HG03103 (cell line): ENCODE data around the gene TNNI2.

Experiments
- ATAC-seq: cut with Tn5 transposase; IDR thresholded peaks from one replicate; pipeline ENCODE4 v1.9.1; 2021; ENCODE audit warnings: low read depth; ENCODE audit not compliant: unreplicated experiment

Gene TNNI2

DNA sequence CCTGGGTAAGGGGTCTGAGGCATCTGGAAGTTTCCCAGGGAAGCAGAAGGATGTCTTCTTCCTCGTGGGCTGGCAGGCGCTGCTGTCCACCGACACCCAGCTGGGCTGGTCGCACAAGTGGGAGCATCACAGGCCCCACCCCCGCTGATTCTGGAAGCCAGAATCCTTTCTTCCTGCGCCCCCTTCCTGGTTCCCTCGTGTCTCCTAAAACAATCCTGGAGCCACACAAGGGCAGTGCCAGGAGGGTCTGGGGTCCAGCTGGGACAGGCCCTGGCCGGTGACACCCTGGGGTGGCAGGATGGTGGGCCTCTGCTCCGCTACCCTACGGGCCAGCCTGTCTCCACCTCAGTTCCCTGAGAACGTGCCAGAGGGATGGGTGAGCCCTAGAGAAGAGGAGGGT is 18.3 kb downstream of the TNNI2 start:
- ATAC-seq: no peak

DNA sequence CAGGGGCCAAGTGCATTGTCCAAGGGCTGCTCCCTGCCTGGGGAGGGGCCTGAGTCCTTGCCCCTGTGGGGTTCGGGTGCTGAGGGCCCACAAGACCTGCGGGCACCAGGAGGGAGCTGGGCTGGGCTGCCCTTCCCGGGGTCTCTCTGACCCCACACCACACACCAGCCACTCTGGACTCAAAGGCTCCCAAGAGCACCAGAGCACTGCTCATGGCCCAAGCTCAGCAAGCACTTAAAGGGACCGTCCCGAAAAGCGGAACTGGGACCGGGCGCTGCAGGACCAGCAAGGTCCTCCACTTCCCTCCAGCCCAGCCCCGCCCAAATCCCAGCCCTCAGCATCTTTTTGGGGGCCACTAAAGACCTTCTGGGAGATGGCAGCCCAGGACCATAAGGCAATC is 19.4 kb downstream of the TNNI2 start:
- ATAC-seq: no peak

DNA sequence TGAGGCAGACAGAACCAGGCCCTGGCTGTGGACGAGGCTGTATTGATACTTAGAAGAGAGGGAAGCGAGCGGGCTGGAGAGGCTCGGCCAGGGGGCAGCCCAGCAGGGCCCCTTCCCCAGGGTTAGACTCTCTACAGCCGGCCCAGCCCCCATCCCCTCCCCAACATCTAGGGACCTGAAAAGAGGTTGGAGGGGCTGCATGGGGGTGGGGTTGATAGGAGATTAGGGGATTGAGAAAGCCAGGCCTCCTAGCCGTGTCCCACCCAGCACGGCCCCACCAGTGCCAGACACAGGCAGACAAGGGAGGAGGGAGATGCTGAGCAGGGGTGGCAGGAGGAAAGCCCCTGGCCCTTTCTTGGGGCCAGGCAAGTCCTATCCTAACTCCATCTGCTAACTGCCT is 19.8 kb downstream of the TNNI2 start:
- no peak for ATAC-seq

DNA sequence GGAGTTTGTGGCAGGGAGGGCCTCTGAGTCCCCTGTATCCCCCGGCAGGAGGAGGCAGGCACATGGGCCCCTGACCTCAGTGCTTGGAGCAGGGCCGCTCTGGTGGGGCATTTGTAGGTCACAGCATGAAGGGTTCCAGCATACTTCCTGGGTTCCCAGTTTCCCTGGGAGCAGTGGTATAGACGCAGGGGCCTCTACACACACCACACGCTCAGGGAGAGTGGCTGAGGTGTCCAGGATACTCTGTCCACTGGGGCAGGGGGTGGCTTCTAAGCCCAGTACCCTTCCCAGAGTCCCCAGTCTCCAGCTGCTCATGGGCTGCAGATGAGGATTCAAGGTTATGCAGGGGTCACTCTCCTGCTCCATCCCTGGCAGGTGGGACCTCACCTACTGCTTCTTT is 20.2 kb downstream of the TNNI2 start:
- ATAC-seq: no peak

DNA sequence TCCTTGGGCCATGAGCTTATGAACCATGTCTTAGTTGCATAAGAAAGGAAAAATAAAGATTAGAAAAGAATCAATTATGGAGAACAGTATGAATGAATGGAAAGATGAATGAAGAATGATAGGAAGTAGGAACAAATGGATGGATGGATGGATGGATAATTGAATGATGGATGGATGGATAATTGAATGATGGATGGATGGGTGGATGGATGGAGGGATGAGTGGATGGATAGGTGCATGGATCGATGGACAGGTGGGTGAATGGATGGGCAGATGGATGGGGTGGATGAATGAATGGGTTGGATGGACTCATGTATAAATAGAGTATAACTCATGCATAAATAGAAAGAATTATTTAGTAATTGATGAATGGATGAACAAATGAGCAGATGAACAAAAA is 21.3 kb downstream of the TNNI2 start:
- no peak for ATAC-seq

DNA sequence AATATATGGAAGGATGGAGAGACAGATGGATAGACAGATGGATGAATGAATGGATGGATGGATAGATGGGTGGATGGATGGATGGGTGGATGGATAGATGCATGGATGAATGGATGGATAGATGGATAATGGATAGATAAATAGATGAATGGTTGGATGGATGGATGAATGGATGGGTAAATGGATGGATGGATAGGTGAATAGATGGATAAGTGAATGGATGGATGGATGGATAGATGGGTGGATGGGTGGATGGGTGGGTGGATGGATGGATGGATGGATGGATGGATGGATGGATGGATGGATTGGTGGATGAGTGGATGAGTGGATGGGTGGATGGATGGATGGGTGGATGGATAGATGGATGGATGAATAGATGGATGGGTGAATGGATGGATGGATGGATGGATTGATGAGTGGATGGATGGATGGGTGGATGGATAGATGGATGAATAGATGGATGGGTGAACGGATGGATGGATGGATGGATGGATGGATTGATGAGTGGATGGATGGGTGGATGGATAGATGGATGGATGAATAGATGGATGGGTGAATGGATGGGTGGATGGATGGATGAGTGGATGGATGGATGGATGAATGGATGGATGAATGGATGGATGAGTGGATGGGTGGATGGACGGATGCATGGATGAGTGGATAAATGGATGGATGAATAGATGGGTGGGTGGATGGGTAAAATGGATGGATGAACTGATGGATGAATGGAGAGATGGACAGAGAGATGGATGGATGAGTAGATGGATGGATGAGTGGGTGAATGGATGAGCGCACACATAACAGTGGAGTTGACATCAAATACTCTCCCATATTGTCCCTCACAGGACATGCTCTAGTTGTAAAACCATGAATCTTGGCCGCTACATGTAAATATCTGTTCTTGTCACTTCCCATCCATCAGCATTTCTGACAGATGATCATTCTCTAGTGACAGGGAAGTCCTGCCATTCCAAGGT is 22.9 kb downstream of the TNNI2 start:
- ATAC-seq: no peak

DNA sequence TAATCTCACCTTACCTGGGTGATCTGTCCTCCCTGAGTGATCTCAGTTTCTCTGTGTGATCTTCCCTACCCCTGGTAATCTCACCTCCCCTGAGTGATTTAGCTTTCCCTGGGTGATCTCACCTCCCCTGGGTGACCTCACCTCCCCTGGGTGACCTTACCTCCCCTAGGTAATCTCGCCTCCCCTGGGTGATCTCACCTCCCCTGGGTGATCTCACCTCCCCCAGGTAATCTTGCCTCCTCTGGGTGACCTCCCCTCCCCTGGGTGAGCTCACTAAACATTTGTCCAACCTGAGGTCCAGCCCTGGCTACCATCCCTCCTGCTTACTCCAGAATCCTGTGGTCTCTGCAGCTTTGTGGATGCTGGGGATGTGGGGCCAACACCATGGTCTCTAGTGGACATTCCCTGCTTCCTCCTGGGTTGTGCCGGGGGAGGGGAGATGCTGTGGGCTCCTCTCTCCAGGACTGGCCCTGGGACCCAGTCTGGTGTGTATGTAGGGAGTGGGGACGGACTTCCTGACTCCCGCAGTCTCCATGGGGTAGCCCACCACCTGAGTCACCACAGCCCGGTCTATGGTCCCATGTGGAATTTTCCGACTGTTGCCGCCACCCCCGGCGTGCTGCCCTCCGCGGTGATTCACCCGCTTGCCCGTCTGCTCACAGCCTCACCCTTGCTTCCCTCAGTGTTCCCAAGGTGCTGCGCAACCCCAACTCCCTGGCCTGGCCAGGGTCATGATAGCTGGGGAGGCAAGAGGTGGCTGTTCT is 24.0 kb downstream of the TNNI2 start:
- ATAC-seq: no peak

DNA sequence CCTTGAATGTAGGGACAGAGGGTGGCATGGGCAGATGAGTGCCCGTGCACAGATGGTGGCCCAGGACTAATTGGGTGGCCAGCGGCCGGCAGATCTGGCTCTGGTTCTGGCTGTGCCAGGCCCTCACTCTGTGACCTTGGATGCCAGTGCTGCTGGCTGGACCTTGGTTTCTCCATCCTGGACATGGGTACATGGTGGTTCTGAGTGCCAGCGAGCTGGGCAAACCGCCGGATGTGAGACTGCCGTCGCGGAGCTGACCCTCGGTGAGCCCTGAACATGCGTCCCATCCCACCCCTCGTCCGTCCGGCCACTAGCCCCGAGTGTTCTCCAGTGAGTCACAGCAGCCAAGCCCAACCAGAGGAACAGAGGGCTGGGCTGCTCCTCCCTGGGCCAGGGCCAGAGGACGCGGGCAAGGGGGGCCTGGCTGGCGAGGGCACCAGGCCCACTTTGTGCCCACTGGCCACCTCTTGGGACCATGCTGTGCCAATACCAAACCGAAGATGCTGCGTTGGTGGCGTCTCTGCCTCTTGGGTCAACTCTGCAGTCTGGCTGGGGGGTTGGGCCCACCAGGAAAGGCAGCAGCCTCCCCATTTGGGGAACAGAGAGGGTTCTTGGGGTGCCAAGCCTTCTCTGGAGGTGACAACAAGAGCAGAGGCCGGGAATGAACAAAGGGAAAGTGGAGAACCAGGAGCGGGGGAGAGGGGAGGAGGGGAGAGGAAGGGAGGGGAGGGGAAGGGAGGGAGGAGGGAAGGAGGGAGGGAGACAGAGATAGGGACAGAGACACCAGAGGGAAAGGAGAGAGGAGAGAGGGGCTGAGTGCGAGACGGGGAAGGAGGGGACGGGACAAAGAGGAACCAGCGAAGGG is 24.8 kb downstream of the TNNI2 start:
- no peak for ATAC-seq

DNA sequence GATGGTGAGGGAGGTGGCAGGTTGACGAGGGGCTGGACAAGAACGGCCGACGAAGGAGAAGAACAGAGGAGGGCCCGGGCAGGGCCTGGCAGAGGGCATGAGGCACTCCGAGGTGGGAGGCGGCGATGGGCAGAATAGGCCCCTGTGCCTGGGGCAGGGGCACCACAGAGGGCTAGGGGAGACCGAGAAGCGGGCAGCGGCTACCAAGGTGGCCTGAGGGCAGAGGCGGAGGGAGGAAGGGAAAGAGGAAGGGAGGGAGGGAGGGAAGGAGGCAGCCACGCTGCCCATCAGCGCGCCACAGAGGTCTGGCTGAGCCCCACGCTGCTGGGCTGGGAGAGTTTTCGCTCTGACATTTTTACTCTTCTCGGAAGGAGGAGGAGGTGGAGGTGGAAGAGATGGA is 25.4 kb downstream of the TNNI2 start:
- no peak for ATAC-seq

DNA sequence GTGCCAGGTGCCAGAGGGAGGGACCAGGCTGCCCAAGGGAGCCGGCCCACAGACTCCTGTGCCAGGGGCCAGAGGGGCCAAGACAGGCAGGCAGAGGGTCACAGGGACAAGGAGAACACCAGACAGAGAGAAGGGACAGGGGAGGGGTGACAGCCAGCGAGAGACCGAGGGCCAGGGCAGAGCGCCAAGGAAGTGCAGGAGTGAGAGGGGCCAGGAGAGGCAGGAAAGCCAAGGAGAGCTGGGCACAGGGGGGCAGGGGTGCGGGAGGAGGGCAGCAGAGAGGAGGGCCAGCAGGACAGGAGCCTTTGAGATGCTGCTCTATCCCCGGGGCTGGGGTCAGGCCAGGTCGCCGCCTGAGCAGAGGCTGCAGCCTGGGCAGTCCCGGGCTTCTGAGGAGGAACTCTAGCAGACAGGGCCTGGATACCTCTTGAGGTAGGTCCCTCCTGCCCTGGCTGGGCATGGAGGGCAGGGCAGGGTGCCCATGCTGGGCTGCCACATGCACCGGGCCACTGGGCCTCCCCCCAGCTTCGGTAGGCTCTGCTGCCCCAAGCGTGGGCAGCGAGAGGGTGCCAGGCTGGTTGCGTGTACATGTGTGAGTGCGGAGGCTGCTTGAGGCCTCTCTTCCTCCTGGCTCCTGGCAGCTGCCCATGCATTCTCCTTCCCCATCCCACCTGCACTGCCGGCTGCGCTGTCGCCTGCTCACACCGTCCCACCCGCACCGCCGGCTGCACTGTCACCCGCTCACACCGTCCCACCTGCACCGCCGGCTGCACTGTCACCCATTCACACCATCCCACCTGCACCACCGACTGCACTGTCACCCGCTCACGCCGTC is 26.3 kb downstream of the TNNI2 start:
- ATAC-seq: no peak

DNA sequence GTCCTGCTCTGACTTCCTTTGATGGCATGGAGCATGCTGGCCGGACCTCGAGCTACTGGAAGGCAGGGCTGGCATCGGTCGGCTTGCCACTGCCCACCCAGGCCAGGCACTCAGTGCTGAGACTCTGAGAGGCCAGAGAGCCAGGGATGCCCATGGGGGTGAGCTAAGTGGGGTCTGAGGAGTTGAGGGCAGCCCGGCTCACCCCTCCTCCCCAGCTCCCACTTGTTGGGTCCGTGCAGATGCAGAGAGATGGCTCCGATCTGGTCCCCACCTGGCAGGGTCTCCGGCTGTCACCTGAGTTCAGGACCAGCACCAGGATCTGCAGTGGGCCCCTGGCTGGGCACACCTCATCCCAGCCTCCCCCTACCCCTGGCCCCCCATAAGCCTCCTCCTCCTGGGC is 27.4 kb downstream of the TNNI2 start:
- no peak for ATAC-seq

DNA sequence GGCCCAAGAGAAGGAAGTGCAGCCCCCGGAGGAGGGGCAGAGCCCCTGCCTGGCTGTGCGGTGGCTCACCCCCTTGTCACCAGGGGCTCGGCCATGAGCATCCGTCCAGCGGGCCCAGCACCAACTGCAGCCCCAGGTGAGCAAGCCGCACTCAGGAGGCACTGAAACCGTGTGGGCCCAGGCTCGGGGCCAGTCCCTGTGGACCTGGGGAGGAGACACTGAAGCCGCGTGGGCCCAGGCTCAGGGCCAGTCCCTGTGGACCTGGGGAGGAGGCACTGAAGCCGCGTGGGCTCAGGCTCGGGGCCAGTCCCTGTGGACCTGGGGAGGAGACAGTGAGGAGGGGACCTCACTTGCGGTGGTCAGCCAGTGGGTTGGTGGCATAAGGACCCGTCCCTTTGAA is 28.0 kb downstream of the TNNI2 start:
- no peak for ATAC-seq

DNA sequence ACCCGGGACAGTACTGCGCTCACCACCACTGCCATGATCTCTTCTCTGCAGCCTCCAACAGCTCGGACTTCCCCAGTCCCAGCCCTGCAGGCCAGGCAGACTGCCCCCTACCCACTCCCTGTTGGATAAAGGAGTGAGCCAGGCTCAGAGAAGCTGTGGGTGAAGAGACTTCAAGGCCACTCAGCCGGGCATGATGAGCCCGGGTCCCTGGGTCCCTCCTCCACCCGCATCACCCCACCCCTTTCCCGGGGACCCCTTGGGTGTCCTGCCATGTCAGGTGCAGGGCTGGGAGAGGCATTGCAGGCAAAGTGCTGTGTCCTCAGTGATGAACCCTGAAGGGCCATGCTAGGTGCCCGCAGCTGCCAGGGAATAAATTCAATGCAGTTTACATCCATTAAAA is 28.6 kb downstream of the TNNI2 start:
- ATAC-seq: no peak

DNA sequence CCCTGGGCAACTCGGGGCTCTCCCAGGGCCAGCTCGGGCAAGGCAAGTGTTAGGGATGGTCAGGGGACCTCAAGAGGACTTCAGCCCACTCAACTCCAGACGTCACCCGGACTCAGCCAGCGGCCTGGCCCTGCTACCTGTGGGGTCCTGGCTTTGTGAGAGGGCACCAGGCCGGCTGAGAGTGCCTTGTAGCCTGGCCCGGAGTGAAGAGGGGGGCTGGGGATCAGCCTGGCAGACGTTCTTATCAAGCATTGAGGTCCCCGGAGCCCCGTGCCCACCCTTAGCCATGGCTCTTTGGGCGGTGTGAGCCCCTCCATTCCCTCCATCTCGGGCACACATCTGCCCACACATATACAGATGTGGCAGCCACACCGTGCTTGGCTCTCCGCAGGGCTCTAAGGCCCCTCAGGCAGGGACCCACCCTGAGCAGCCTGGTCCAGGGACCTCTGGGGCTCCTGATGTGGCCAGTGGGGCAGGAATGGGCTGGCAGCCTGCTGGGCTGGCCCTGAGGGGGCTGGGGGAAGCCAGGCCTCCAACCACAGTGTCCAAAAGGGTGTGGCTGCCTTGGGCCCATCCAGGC is 29.4 kb downstream of the TNNI2 start:
- ATAC-seq: no peak

DNA sequence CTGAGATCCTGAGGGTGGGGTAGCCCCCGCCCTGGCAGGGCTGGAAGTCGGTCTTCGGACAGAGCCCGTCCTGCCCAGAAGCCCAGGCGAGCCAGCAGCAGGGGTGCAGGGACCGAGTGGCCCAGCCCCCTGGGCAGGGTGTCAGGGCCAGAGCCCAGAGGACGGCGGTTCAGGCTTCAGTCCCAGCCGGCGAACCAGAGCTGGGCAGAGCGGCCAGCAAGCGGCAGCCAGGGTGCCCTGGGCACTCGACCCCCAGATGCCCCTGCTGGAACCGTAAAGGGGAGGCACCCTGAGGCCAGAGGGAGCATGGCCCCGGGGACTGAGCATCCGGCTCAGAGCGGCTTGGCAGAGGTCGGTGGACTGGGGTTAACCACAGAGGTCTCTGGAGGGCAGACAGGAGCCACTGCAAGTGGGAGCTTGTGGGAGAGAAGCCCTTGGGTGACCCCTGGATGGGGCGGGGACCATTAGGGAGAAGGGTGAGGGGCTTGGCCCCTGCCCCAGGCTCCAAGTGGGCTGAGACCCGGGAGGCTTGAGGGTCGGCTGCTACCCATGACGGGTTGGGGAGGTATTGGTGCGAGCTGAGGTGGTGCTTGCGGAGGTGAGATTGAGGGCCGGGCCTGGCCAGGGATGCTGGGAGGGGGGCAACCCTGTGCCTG is 30.0 kb downstream of the TNNI2 start:
- no peak for ATAC-seq

DNA sequence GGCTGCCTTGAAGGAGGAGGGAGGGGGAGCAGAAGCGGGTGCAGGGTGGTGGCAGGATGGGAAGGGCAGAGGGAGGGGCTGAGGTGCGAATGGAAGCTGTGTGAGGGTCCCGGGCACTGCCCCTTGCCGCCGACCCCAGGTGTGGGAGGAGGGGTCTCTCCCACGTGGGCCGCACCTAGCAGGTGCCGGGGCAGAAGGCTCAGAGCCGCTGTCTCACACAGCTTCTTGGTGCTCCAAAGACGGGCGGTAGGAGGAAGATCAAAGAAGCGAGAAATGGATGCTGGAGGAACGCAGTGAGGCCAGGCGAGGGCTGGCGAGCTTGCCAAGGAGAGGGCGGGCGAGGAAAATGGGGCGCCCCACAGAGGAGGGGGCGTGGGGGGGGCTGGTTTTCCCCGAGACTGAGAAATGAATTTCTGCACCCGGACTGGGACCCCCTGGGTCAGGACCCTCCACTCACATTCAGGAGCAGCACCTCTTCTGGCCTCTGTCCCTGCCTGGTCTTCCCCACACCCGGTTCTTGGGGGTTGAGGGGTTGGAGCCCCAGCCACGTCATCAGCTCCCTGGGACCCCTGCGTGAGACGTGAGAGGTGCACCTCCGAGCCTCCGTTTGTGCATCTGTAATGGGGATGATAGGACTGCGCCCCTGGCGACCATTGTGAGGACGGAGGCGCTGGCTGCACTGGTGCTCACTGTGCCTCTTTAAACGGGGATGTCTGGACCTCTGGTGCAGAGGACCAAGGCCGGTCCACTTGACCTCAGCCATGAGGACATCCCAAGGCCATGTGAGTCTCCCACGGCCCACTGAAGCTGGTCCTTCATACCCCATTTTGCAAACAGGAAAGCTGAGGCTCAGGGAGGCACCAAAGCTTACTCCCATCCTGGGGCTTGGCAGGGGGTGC is 30.9 kb downstream of the TNNI2 start:
- no peak for ATAC-seq

DNA sequence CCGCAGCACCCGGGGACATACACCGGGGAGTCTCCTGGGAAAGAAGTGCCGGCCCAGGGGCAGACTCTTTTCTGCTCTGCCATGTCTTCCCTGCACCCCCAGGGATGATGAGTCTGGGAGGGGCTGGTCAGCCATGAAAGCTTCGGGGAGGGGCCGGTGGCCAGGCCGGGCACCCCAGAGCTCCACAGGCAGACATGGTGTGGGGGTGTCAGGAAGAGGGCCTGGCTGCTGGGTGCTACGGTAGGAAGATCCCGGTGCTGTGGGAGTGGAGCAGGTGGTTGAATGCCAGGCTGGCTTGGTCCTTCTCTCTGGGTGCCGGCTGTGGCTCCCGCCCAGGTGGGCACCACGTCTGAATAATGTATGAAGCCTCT is 31.5 kb downstream of the TNNI2 start:
- ATAC-seq: no peak
